LHCN-M2 (cell line): Measurements from ENCODE around the gene NNT. TPM values are rescaled to one million over a fixed set of nuclear protein-coding genes. Genes with fewer than 3 reads are reported as not detected.
"Not testable (repeated sequence)": the region's sequence is repeated elsewhere in the genome, so short reads cannot be mapped to it uniquely, and the experiment has no call there.

ENCODE experiments used
- DNase-seq: peaks from one replicate; pipeline ENCODE4 v3.0.0-alpha.2; 2012; ENCODE audit warnings: low read depth
- total RNA-seq: library from RNA; depleted of rRNA; stranded (reverse); fragments of >200 nt; gene quantifications from 2 replicates; pipeline ENCODE4 v1.2.3, GENCODE V29; 2014

The NNT gene
- total RNA-seq, 1 experiment from 2014 or later, result 92.1 TPM

DNA sequence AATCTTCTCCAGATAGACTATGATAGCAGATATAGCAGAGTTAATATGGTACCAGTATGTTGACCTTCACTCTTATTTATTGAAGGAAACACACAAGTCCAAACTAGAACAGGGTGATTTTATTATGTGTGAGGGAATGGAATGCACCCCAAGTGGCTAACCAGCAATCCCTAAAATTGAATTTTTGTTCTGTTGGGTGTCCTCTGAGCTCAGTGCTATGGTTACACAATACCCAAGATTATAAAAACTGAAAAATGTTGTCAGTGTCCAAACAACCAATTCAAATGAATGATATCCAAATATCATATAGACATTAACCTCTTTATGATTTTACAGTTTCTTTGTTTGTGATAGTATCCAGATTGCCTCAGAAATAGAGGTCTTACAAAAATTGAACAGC is 60.9 kb downstream of the NNT start:
- peak; percentile 56 for DNase-seq

DNA sequence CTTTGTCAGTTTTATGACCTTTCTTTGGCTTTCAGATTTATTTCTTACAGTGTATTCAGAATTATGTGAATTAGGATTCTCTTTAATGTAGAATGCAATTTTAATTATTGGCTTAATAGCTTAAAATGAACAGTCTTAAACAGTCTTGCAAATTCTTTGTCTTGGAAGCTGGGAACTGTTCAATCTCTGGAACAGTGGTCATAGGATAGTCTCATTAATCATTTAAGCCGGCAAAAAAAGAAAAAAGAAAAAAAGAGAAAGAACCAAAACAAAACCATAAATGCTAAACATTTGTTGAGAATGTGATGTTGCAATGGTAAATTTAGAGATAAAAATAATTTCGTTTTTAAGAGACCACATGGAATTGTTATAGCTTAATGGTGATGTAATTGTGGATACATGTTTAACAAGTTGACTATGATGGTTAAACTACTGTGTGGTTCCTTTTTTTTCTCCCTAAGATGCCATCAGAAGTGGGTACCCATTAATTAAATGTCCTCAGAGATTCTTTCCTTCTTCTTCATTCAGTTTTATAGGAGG is 61.6 kb downstream of the NNT start:
- peak; percentile 9 for DNase-seq

DNA sequence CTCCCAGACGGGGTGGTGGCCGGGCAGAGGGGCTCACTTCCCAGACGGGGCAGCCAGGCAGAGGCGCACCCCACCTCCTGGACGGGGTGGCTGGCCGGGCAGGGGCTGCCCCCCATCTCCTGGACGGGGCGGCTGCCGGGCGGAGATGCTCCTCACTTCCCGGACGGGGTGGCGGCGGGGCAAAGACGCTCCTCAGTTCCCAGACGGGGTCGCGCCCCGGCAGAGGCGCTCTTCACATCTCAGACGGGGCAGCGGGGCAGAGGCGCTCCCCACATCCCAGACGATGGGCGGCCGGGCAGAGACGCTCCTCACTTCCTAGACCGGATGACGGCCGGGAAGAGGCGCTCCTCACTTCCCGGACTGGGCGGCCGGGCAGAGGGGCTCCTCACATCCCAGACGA is 62.8 kb downstream of the NNT start:
- DNase-seq, result not testable (repeated sequence)

DNA sequence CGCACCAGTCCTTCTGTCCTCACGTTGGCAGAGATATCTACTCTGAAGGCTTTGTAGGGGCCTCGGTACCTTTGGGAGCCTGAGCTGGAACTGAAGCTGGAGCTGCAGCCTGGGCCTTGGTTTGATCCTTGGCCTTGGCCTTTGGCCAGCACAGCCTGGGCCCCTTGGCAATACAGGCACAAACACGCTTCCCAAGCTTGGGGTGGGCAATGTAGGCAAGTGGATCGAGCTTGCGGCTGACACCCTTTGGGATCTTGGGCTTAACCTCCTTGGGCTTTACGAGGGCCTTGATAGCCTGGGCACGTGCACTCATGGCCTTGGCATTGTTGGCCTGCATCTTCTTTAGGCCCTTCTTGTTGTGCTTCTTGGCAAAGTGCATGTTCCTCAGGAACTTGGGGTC is 63.7 kb downstream of the NNT start:
- DNase-seq, result not testable (repeated sequence)

DNA sequence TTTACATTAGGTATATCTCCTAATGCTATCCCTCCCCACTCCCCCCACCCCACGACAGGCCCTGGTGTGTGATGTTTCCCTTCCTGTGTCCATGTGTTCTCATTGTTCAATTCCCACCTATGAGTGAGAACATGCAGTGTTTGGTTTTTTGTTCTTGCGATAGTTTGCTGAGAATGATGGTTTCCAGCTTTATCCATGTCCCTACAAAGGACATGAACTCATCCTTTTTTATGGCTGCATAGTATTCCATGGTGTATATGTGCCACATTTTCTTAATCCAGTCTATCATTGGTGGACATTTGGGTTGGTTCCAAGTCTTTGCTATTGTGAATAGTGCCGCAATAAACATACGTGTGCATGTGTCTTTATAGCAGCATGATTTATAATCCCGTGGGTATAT is 64.4 kb downstream of the NNT start:
- DNase-seq, result not testable (repeated sequence)

DNA sequence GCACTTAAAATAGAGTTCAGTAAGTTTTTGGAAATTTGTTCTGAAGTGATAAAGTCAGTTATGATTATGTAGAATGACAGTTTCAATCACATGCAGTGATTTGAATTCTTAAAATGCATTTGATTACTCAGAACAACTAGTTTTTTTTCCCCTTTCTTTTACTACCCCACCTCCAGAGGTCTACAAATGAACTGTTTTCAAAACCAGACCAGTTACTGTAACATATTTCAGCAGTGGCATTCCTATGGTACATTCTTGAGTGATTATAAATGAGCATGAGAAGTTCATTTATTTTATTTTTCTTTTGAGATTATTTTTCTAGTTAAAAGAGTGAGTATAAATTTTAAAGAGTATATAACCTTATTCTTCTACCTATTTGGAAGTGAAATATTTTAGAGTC is 71.6 kb downstream of the NNT start:
- DNase-seq, result peak; percentile 40

DNA sequence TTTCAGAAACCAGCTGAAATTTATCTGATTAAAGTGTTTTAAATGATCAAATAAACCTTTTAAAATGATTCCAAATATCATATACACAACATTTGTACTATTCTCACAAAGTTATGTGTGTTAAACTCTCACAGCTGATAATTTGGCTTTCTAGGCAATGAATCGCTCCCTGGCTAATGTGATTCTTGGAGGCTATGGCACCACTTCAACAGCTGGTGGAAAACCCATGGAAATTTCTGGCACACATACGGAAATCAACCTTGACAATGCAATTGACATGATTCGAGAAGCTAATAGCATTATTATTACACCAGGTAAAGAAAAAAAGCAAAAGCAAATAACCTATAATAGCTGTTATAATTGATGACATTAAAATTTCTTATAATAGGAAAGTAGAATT is 72.4 kb downstream of the NNT start:
- DNase-seq, result peak; percentile 42

DNA sequence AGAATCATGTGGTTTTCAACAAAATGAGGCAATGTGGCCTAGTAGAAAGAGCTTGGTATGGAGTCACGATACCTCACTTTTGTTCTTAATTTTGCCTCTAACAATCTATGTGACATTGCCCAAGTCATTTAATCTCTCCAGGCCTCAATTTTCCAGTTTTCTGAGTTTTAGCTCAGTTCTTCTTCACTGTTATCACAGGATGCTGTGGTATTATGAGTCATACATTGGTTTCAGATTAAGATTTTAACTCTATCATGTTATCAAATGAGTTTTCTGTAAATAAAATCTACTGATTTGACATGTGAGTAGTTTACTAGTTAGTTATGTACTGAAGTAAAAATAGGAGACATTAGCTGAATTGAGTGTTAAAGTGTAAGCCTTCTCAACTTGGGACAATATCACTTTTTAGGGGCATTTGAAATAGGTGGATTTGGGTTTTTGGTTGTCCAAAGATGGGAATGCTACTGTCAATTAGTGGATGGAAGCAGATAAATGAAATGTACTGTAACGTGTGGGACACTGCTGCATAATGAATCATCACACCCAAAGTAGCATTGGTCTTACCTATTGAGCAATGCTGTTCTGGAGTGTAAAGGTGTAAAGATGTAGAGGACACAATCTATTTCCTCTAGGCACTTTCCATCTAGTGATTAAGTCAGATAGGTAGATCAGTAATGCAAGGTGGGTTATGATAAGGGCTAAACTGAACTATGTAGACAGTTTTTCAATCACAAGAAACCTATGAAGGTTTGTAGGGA is 73.3 kb downstream of the NNT start:
- DNase-seq, result peak; percentile 44

DNA sequence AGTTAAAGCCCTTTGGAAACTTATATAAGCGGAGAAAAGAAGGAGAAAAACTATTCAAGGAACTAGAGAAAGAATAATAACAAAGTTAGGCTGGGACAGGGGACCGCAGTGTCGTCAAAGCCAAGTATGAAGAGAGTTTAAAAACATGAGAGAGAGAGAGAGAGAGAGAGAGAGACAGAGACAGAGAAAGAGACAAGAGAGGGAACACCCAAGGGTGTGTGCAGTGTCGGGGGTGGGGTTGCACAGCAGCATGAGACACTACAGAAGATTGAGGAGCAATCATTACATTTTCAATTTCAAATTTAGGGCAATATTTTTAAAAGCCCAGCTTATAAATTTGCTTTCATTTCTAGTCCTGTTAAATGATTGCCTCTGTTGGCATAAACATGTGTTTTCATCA is 74.3 kb downstream of the NNT start:
- DNase-seq, result no peak

DNA sequence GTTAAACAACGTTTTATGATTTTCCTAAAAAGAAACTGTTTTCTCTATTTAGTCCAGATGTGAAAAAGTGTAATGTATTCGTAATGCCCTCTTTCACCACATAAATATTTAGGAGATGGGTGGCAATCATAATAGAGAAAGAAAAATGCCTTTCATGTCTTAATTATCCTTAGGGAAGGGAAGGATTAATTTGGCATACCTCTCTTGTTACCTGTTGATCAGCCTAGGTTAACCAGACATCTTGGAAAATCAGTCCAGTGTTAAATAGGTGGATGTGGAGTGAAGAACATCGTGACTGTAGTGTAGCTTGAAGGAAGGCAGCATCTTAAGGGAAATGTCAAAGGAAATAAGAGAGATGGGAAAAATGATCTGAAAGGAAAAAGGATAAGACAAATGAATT is 76.2 kb downstream of the NNT start:
- no peak for DNase-seq

DNA sequence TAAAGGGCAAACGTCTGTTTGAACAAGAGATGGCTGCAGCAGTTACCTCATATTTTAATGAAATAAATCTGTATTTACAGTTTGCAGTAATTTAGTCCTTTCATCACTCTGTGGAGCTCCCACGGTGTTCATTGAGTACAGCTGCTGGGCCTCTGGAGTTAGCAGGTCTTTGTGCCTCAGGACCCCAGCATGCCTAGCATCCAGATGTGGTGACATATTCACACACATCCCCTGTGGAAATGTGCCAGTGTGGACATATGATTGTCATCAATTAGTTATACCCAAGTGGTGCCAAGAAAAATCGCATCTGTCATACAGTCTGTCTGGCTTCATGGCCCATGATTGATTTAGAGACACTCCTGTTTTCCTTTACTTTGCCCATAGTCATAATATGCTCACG is 77.3 kb downstream of the NNT start:
- no peak for DNase-seq

DNA sequence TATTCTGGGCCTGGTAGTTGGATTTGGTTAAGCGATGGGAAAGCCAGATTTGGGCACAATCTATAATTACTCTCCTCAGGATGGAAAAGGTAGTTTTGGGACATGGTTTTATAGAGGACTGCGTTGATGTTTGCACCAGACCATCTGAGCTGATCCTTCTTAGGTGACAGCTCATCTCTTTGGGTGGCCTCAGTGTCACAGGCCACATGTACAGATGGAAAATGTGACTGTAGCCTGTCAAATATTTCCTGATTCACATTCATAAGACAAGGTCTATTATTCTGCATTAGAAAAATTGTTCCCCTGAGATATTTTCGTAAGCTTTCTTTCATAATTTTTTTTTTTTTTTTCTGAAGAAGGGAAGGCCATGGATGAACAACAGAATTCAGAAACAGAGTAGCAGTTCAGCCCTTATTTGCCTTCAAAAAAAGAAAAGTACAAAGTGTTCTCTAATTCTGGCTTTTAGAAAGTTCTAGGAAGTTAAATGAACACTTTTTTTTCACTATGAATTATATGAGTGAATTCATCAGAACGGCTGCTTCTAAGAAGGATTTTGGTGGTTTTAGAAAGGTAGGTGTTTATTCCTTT is 81.0 kb downstream of the NNT start:
- no peak for DNase-seq

DNA sequence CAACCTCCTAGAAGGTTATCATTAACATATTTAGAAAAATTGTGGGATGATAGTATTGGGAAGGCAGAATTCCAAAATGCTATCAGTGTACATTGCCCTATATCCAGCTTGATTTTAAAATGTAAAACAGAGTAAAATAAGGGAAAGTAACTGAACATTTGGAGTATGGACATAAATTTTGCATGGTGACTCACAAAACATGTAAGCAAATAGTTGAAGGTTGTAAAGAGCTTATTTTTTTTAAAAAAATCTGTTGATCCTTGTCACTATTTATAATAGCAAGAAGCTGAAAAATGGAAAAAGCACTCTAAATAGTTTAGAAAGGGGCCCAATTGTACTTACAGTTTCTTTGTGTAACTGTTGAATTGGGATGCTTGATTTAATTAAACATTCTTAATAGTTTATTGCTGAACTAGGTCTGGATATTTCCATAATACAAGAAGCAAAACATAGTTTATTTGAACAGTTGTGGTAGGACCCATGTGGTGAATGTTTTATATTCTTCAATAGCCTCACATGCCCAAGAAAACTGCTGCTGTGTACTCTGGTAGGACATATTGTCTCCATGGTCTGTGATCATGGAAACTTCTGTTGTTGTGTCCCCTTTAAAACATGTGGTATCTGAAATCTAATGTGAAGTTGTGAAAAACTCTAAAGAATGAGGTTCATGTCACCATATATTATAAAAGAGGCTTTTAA is 82.4 kb downstream of the NNT start:
- peak; percentile 54 for DNase-seq

DNA sequence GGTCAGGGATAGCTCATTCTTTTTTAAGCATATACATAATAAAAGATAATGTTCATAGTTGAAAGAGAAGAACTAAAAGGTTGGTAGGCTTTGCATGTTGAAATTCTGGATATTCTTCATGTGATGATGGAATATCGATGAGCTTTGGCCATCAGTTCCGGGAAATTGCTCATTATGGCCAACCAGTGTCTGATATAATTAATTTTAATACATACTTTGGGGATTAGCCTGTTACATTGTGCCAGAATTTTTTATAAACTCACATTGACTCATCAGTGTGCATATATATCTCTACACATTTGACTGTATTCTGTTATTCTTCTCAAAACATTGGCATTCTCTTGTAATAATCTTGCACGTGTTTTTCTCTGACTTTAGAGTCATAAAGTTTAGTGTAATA is 84.3 kb downstream of the NNT start:
- no peak for DNase-seq

DNA sequence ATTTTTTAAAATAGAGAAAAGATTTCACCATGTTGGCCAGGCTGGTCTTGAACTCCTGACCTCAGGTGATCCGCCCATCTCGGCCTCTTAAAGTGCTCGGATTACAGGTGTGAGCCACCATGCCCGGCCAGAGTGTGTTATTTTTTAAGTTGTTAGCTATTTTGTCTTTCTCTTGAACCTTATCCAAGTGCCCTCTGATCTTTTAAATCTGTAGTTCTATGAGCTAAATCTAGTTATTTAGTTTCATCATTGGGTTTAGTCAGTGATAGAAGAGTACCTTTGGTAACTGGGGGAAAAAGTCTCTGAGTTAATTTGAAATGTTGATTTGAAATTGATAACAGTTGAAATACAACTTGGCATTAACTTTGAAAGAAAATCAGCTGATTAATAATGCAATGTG is 88.3 kb downstream of the NNT start:
- DNase-seq, result no peak

DNA sequence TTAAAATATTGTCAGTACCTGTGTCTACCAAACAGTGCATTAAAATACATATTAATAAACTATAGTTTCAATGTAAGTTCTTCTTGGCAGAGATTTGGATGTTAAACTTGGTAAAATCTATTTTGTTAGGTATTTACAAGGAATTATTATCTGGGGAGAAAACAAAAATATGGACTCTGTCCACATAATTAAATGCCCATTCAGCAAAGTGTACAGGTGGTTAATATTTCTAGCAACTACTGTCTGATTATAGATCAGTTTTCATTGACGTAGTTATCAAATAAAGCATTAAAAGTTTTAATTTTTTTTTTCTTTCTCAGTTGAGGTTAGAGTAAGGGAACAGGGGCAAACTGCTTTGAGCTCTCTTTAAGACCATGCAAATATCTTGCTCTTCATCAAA is 88.9 kb downstream of the NNT start:
- DNase-seq, result no peak

DNA sequence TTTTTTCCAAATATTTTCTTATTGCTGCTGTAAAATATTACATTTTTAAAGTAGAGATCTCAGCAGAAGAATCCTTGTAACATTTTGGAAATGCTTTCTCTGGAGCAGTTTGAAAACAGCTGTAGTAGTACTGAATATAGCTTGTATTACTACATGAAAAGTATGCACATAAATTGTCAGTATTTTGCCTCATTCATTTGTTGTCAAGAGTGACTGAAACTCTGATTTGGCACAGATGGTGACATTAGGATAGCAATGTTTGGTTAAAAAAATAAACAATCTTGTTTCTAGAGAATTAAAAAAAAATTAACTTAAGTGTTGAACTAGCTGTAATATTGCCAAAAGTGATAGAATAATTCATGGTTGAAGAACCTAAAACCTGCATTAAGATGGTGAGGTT is 90.4 kb downstream of the NNT start:
- DNase-seq, result no peak

DNA sequence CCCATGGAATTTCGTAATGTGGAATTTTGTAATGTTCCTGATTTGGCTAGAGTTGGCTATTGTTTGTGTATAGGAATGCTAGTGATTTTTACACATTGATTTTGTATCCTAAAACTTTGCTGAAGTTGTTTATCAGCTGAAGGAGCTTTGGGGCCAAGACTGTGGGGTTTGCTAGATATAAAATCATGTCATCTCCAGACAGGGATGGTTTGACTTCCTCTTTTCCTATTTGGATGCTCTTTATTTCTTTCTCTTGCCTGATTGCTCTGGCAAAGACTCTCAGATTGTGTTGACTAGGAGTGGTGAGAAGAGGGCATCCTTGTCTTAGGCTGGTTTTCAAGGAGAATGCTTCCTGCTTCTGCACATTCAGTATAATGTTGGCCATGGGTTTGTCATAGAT is 91.0 kb downstream of the NNT start:
- no peak for DNase-seq

DNA sequence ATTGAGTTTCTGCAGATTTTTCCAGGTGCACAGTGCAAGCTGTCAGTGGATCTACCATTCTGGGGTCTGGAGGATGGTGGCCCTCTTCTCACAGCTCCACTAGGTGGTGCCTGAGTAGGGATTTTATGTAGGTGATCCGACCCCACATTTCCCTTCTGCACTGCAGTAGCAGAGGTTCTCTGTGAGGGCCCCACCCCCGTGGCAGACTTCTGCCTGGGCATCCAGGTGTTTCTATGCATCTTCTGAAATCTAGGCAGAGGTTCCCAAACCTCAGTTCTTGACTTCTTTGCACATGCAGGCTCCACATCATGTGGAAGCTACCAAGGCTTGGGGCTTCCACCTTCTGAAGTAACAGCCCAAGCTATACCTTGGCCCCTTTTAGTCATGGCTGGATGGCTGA is 93.5 kb downstream of the NNT start:
- not testable (repeated sequence) for DNase-seq

DNA sequence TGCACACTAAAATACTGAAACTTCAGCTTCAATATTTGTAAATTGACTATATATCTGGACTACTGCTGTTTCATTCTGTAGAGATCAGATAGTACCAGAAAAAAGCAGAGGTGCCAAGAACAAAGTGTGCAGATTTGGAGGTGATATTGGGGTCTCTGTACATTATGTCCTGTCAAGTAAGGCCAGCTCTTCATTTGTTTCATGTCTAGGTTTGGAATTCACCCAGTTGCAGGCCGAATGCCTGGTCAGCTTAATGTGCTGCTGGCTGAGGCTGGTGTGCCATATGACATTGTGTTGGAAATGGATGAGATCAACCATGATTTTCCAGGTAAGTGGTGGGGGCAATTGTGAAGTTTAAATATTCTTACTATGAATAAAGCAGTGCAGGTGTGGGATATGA is 96.9 kb downstream of the NNT start:
- no peak for DNase-seq

DNA sequence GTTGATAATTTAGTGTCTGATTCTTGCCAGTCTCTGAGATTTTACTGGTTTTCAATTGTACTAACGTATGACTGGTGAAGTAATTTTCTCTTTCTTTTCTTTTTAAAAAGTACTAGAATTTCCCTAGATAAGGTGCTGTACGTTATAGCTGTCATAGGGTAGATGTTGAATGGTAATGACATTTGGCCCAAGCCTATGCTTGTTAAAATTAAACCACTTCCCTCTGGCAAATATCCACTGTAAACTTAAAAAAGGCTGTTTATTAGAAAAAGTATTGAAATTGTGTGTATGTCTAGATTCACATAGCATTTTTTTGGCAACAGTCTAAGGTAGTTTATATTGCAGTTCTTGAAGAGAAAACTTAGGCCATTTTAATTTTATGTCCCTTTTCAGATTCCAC is 97.6 kb downstream of the NNT start:
- no peak for DNase-seq

DNA sequence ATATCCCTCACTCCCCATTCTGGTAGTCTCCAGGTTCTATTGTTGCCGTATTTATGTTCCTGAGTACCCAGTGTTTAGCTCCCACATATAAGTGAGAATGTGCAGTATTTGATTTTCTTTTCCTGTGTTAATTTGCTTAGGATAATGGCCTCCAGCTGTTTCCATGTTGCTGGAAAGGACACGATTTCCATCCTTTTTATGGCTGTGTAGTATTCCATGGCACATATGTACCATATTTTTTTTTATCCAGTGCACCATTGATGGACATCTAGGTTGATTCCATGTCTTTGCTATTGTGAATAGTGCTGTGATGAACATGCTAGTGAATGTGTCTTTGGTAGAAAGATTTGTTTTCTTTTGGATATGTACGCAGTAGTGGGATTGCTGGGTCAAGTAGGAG is 98.2 kb downstream of the NNT start:
- DNase-seq, result no peak

DNA sequence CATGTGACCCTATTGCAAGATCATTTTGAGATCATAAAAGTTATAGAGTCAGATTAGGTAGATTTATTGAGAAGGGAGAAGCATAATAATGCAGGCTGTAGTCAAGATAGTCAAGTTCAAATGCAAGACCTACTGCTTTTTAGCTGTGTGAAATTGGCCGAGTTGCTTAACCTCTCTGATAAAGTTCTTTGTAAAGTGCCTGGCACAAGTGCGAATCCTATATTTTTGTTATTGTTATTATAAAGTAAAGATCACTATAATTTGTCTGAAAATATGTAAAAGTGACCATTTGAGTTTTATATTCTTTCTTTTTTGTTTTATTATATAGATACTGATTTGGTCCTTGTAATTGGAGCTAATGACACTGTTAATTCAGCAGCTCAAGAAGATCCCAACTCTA is 99.3 kb downstream of the NNT start:
- DNase-seq, result no peak
